ENCODE results near the gene ROR2. TPM values are rescaled to one million over a fixed set of nuclear protein-coding genes. Genes with fewer than 3 reads are reported as not detected.

ROR2 gene
- total and polyA plus RNA-seq, 2 of the 8 experiments (the other 6 are each of a cell fraction or from before 2014, with no cell fraction given), result 2.7 to 4.3 TPM

- TF ChIP-seq SIX5 (IDR thresholded peaks at IDR 0.05; ENCODE audit: low read depth, low read length) (no peak), TAF7 (optimal IDR thresholded peaks at IDR 0.05; ENCODE audit: borderline replicate concordance, low read depth, low read length) (no peak), ZNF274 (IDR thresholded peaks at IDR 0.05; ENCODE audit: borderline replicate concordance, extremely low read depth, low read length) (no peak), HDAC6 (IDR thresholded peaks at IDR 0.05; ENCODE audit: low read depth, low read length) (no peak), TAF1 (IDR thresholded peaks at IDR 0.05; ENCODE audit: low read depth, low read length) (no peak), EP300 (IDR thresholded peaks at IDR 0.05; ENCODE audit: borderline replicate concordance in 1 of 2, low read depth in 2 of 2, low read length in 2 of 2) (no peak), CBX5 (IDR thresholded peaks at IDR 0.05; ENCODE audit: low read depth, low read length) (no peak), KDM5A (IDR thresholded peaks at IDR 0.05; ENCODE audit: low read length) (no peak), JUND (IDR thresholded peaks at IDR 0.05; ENCODE audit: low read length) (no peak), SRF (IDR thresholded peaks at IDR 0.05; ENCODE audit: low read depth, low read length) (no peak), SP4 (IDR thresholded peaks at IDR 0.05; ENCODE audit: low read length) (no peak), BRCA1 (IDR thresholded peaks at IDR 0.05; ENCODE audit: low read depth, low read length) (no peak), BACH1 (IDR thresholded peaks at IDR 0.05; ENCODE audit: low read length) (no peak)
- Histone ChIP-seq H4K8ac (ENCODE audit: extremely low read depth, insufficient read depth, low read length) (no peak overlapping the region), H3K23me2 (ENCODE audit: low read depth, low read length) (no peaks in the 10 kb centered on the region; the same call in 1 of the 2 replicates), H3K36me3 (ENCODE audit: control insufficient read depth in 2 of 4, insufficient read depth in 4 of 4, low read length in 3 of 4) (no peaks in the 10 kb centered on the region), H4K91ac (replicated peaks; ENCODE audit: insufficient read length, low read length) (no peak overlapping the region), H4K20me1 (replicated peaks in 1 of 2; ENCODE audit: control insufficient read depth in 1 of 2, insufficient read depth in 2 of 2, low read length in 2 of 2) (peaks cover 0 to 3% of the 10 kb centered on the region in 2 experiments), H3K79me1 (ENCODE audit: low read depth, low read length) (no peaks in the 10 kb centered on the region; the same call in none of the 2 replicates), H3K14ac (ENCODE audit: insufficient read length) (no peak overlapping the region), H2AFZ (ENCODE audit: low read length) (no peak overlapping the region), H2BK12ac (ENCODE audit: low read depth, low read length) (no peak overlapping the region), H3K4ac (replicated peaks; ENCODE audit: insufficient read length, low read depth, low read length) (no peak overlapping the region), H4K5ac (ENCODE audit: insufficient read length, low read depth, low read length) (no peak overlapping the region), H3K4me2 (ENCODE audit: insufficient read depth in 1 of 2, low read depth in 2 of 2, low read length in 2 of 2) (no peak overlapping the region), H3K9me3 (ENCODE audit: insufficient read depth in 2 of 2, low read depth in 1 of 2, low read length in 1 of 2) (peaks cover 0 to 5% of the 10 kb centered on the region in 2 experiments; a peak in 1 of 4 replicates), H3K27me3 (replicated peaks in 1 of 4; ENCODE audit: control insufficient read depth in 3 of 4, extremely low read depth in 1 of 4, insufficient read depth in 3 of 4, low read length in 3 of 4) (no peaks in the 10 kb centered on the region; a peak in 1 of 7 replicates), H3K79me2 (ENCODE audit: control insufficient read depth in 1 of 2, insufficient read depth in 2 of 2, low read length in 2 of 2) (no peaks in the 10 kb centered on the region; a peak in 1 of 4 replicates), H3K4me3 (ENCODE audit: extremely low read depth in 1 of 4, insufficient read depth in 2 of 4, low read depth in 3 of 4, low read length in 4 of 4) (no peak overlapping the region), H3K27ac (ENCODE audit: low read depth, low read length) (no peak overlapping the region), H3K56ac (replicated peaks; ENCODE audit: insufficient read length, low read depth, low read length) (no peak overlapping the region), H3K9ac (replicated peaks in 1 of 4; ENCODE audit: extremely low read depth in 1 of 4, low read depth in 3 of 4, low read length in 3 of 4) (no peak overlapping the region), H2BK120ac (replicated peaks; ENCODE audit: low read depth, low read length) (no peak overlapping the region), H2BK15ac (ENCODE audit: low read length) (no peak overlapping the region), H3K4me1 (replicated peaks in 1 of 4; ENCODE audit: control insufficient read depth in 3 of 4, insufficient read depth in 4 of 4, low read length in 3 of 4) (peaks cover 5 to 10% (median 8%) of the 10 kb centered on the region in 4 experiments; a peak in 5 of 7 replicates), H3K23ac (ENCODE audit: insufficient read length) (no peak overlapping the region), H2BK20ac (ENCODE audit: low read length) (no peak overlapping the region), H3K18ac (ENCODE audit: extremely low read depth, low read length) (no peak overlapping the region), H2BK5ac (ENCODE audit: low read depth, low read length) (no peak overlapping the region), H2AK5ac (ENCODE audit: low read depth, low read length) (no peak overlapping the region)
- 93% methylated on average over 11 of the region's 11 CpGs; no CpG with 5 or more reads in 1 of the 2 experiments for WGBS, 2 experiments (ENCODE audit: extremely low coverage in 1 of 2, insufficient coverage in 1 of 2, insufficient read length in 1 of 2, insufficient replicate concordance in 2 of 2, low coverage in 1 of 2, low lambda C conversion rate in 2 of 2, missing lambda C conversion rate in 1 of 2)
- FAIRE-seq, result no peak
- CTCF ChIA-PET (ENCODE audit: partially characterized antibody), result no interaction called here
- POLR2A ChIA-PET (ENCODE audit: partially characterized antibody), result no interaction called here
- no peak for DNase-seq (ENCODE audit: low read depth in 1 of 2, low spot score in 2 of 2)
Measured at GRCh38 chr9:91820126-91820750, 129.8 kb downstream of the ROR2 start.

All from H1 (cell line).